Stimulated activated CD4-positive, alpha-beta T cell treated with anti-CD3 and anti-CD28 coated beads, Interleukin-15, amount 100 ng/mL, for 1 hour (primary cell): Measurements from ENCODE around the gene MRPL44.

ENCODE experiments used
- DNase-seq, 2 donors: peaks; one replicate each; pipeline ENCODE4 v3.0.0-alpha.2; 2020; ENCODE audit warnings: low read depth in 1 of 2, low spot score in 1 of 2

Gene MRPL44

GRCh38 chr2:223969856-223970255 lies 12.6 kb downstream of the MRPL44 start:
- DNase-seq: no peak

GRCh38 chr2:223970343-223971128 lies 13.3 kb downstream of the MRPL44 start:
- peak in 1 of 2 donors; percentile 13 for DNase-seq

GRCh38 chr2:223971731-223972130 lies 14.5 kb downstream of the MRPL44 start:
- no peak for DNase-seq

GRCh38 chr2:223972656-223973102 lies 15.4 kb downstream of the MRPL44 start:
- DNase-seq: no peak

GRCh38 chr2:223973606-223974005 lies 16.3 kb downstream of the MRPL44 start:
- no peak for DNase-seq

GRCh38 chr2:223976635-223977226 lies 19.5 kb downstream of the MRPL44 start:
- DNase-seq: no peak

- DNase-seq: no peak
Observed at GRCh38 chr2:223978451-223978850, 21.2 kb downstream of the MRPL44 start.

- no peak for DNase-seq
Observed at GRCh38 chr2:223979730-223980396, 22.6 kb downstream of the MRPL44 start.

- no peak for DNase-seq
Observed at GRCh38 chr2:223980397-223980735, 23.1 kb downstream of the MRPL44 start.

GRCh38 chr2:223980803-223981202 lies 23.5 kb downstream of the MRPL44 start:
- no peak for DNase-seq

- DNase-seq: no peak
Observed at GRCh38 chr2:223981241-223981640, 24.0 kb downstream of the MRPL44 start.

GRCh38 chr2:223989206-223989855 lies 32.1 kb downstream of the MRPL44 start:
- DNase-seq: no peak

- DNase-seq: no peak
Observed at GRCh38 chr2:223989856-223990232, 32.6 kb downstream of the MRPL44 start.

- no peak for DNase-seq
Observed at GRCh38 chr2:223991611-223992010, 34.3 kb downstream of the MRPL44 start.

GRCh38 chr2:223993634-223994232 lies 36.5 kb downstream of the MRPL44 start:
- peak; percentile 8 to 19 for DNase-seq

GRCh38 chr2:223994562-223995162 lies 37.4 kb downstream of the MRPL44 start:
- no peak for DNase-seq

GRCh38 chr2:223995569-223995968 lies 38.3 kb downstream of the MRPL44 start:
- no peak for DNase-seq

GRCh38 chr2:223996391-223996790 lies 39.1 kb downstream of the MRPL44 start:
- DNase-seq: no peak

- DNase-seq: no peak
Observed at GRCh38 chr2:223997938-223998337, 40.7 kb downstream of the MRPL44 start.

- no peak for DNase-seq
Observed at GRCh38 chr2:223998948-223999347, 41.7 kb downstream of the MRPL44 start.

- DNase-seq: no peak
Observed at GRCh38 chr2:223999862-224000261, 42.6 kb downstream of the MRPL44 start.
